NK-92 (cell line): ENCODE data around the gene FURIN.
"Not testable (repeated sequence)": the region's sequence is repeated elsewhere in the genome, so short reads cannot be mapped to it uniquely, and the experiment has no call there.

ENCODE experiments used
- DNase-seq: peaks from one replicate; lab custom pipeline; 2025; ENCODE audit not compliant: unreplicated experiment; lab: John Stamatoyannopoulos, UW

FURIN gene

GRCh38 chr15:90868261-90868689, at the start of gene FURIN:
Gene FURIN, plus strand, starts transcription at chr15:90868588. Its CDS starts 7,153 bp downstream, at chr15:90875741.
- no peak for DNase-seq

GRCh38 chr15:90819390-90819789, 49.0 kb upstream of the FURIN start:
- DNase-seq: no peak

GRCh38 chr15:90819850-90820249, 48.5 kb upstream of the FURIN start:
- no peak for DNase-seq

GRCh38 chr15:90820481-90820880, 47.9 kb upstream of the FURIN start:
- no peak for DNase-seq

GRCh38 chr15:90822204-90822955, 46.0 kb upstream of the FURIN start:
- no peak for DNase-seq

GRCh38 chr15:90823455-90823974, 44.9 kb upstream of the FURIN start:
- DNase-seq: no peak

GRCh38 chr15:90825115-90825899, 43.1 kb upstream of the FURIN start:
- DNase-seq: not testable (repeated sequence)

GRCh38 chr15:90826206-90826885, 42.0 kb upstream of the FURIN start:
- not testable (repeated sequence) for DNase-seq

GRCh38 chr15:90826886-90827435, 41.4 kb upstream of the FURIN start:
- no peak for DNase-seq

GRCh38 chr15:90828111-90828510, 40.3 kb upstream of the FURIN start:
- no peak for DNase-seq

GRCh38 chr15:90829126-90829525, 39.3 kb upstream of the FURIN start:
- DNase-seq: no peak

- no peak for DNase-seq
Observed at GRCh38 chr15:90829942-90830440, 38.4 kb upstream of the FURIN start.

GRCh38 chr15:90834626-90835025, 33.8 kb upstream of the FURIN start:
- DNase-seq: no peak

GRCh38 chr15:90836296-90836871, 32.0 kb upstream of the FURIN start:
- DNase-seq: no peak

GRCh38 chr15:90837094-90837493, 31.3 kb upstream of the FURIN start:
- no peak for DNase-seq

GRCh38 chr15:90838139-90838538, 30.2 kb upstream of the FURIN start:
- DNase-seq: peak; percentile 42

- DNase-seq: no peak
Observed at GRCh38 chr15:90838544-90838943, 29.8 kb upstream of the FURIN start.

- DNase-seq: no peak
Observed at GRCh38 chr15:90839187-90840071, 29.0 kb upstream of the FURIN start.

- no peak for DNase-seq
Observed at GRCh38 chr15:90840157-90840855, 28.1 kb upstream of the FURIN start.
